Breast epithelium (tissue), 4 donors: Measurements from ENCODE around the gene PAOX. TPM values are rescaled to one million over a fixed set of nuclear protein-coding genes. Genes with fewer than 3 reads are reported as not detected.

Experiments
- DNase-seq, 2 donors: peaks; one replicate each; pipeline ENCODE4 v3.0.0-alpha.2; 2019; ENCODE audit warnings: low spot score in 2 of 2
- H3K27ac ChIP-seq, 2 donors: fragments of 200-600 bp; sonication (generic) in 1 of 2; one replicate each; pipeline ENCODE4 v1.5.1; 2016 to 2019; ENCODE audit warnings: mild to moderate bottlenecking in 1 of 2
- H3K27me3 ChIP-seq, 2 donors: fragments of 200-600 bp; sonication (generic) in 1 of 2; one replicate each; pipeline versions ENCODE4 v1.5.1 to v1.6.0; 2017 to 2019; ENCODE audit warnings: control low read depth in 1 of 2, mild to moderate bottlenecking in 1 of 2
- H3K36me3 ChIP-seq: fragments of 200-600 bp; one replicate; pipeline ENCODE4 v1.5.1; 2019
- H3K4me1 ChIP-seq, 2 donors: fragments of 200-600 bp; sonication (generic); one replicate each; pipeline ENCODE4 v1.5.1; 2016 to 2019; ENCODE audit warnings: control low read depth in 1 of 2
- H3K4me3 ChIP-seq, 3 donors: fragments of 200-600 bp; sonication (generic); 1 replicate in 2 of 3; 2 replicates in 1 of 3; pipeline ENCODE4 v1.5.1; 2016 to 2019; ENCODE audit warnings: mild to moderate bottlenecking in 3 of 3, moderate library complexity in 2 of 3
- H3K9me3 ChIP-seq, 2 donors: fragments of 200-600 bp; sonication (generic) in 1 of 2; one replicate each; pipeline ENCODE4 v1.5.1; 2016 to 2019; ENCODE audit warnings: control low read depth in 1 of 2
- CTCF ChIP-seq, 3 donors: fragments of 450-650 bp; IDR thresholded peaks; one replicate each; pipeline ENCODE4 v1.5.1; 2016 to 2017; ENCODE audit warnings: antibody characterized with exemption in 3 of 3, mild to moderate bottlenecking in 3 of 3, moderate library complexity in 3 of 3
- POLR2A ChIP-seq: fragments of 450-650 bp; IDR thresholded peaks from one replicate; pipeline ENCODE4 v1.6.1; 2016; ENCODE audit warnings: antibody characterized with exemption, mild to moderate bottlenecking, moderate library complexity
- POLR2AphosphoS5 ChIP-seq, 3 donors: sonication (generic); formaldehyde crosslinking; IDR thresholded peaks; one replicate each; pipeline ENCODE4 v1.6.1; 2017; ENCODE audit warnings: antibody characterized with exemption in 3 of 3
- intact Hi-C: fragments of 100-400 bp; cut with DNase I; formaldehyde crosslinking; loops from one replicate; pipeline ENCODE4 v1.15.1; 2023; ENCODE audit warnings: low total_unique reads
- total RNA-seq, 3 donors: library from RNA; depleted of rRNA; stranded (reverse); fragments of >200 nt; gene quantifications; one replicate each; pipeline ENCODE4 v1.1.0, GENCODE V29; 2016

The PAOX gene
- total RNA-seq, 3 donors from 2014 or later = 7.5 to 10.5 (median 8.6) TPM

GRCh38 chr10:133401981-133402725 is 23.1 kb downstream of the PAOX start:
- Histone ChIP-seq H3K4me3 (no peak overlapping the region), H3K27ac (no peak overlapping the region), H3K36me3 (no peaks in the 10 kb centered on the region), H3K4me1 (no peaks in the 10 kb centered on the region), H3K9me3 (no peaks in the 10 kb centered on the region), H3K27me3 (no peaks in the 10 kb centered on the region)
- DNase-seq = no peak
- TF ChIP-seq POLR2AphosphoS5 (IDR thresholded peaks at IDR 0.05) = no peak
- no peak for TF ChIP-seq CTCF (IDR thresholded peaks at IDR 0.05)
- TF ChIP-seq POLR2A = no peak
- intact Hi-C loops = no loop called here

GRCh38 chr10:133403359-133403758 is 24.3 kb downstream of the PAOX start:
- TF ChIP-seq CTCF (IDR thresholded peaks at IDR 0.05) (no peak), POLR2AphosphoS5 (IDR thresholded peaks at IDR 0.05) (no peak), POLR2A (no peak)
- Histone ChIP-seq H3K27me3 (no peaks in the 10 kb centered on the region), H3K4me3 (no peak overlapping the region), H3K9me3 (no peaks in the 10 kb centered on the region), H3K4me1 (no peaks in the 10 kb centered on the region), H3K27ac (no peak overlapping the region), H3K36me3 (no peaks in the 10 kb centered on the region)
- DNase-seq = no peak
- intact Hi-C loops = no loop called here

GRCh38 chr10:133403784-133404183 is 24.7 kb downstream of the PAOX start:
- TF ChIP-seq POLR2A (no peak), CTCF (IDR thresholded peaks at IDR 0.05) (no peak), POLR2AphosphoS5 (IDR thresholded peaks at IDR 0.05) (no peak)
- H3K4me3 ChIP-seq = no peak overlapping the region
- no peaks in the 10 kb centered on the region for H3K36me3 ChIP-seq
- no peak overlapping the region for H3K27ac ChIP-seq
- H3K27me3 ChIP-seq = no peaks in the 10 kb centered on the region
- no peak for DNase-seq
- intact Hi-C loops = no loop called here
- no peaks in the 10 kb centered on the region for H3K9me3 ChIP-seq
- H3K4me1 ChIP-seq = no peaks in the 10 kb centered on the region

- intact Hi-C loops = no loop called here
- no peak for DNase-seq
- H3K36me3 ChIP-seq = no peaks in the 10 kb centered on the region
- H3K4me3 ChIP-seq = no peak overlapping the region
- TF ChIP-seq POLR2AphosphoS5 (IDR thresholded peaks at IDR 0.05) (no peak), CTCF (IDR thresholded peaks at IDR 0.05) (no peak), POLR2A (no peak)
- H3K27ac ChIP-seq = no peak overlapping the region
- no peaks in the 10 kb centered on the region for H3K27me3 ChIP-seq
- H3K9me3 ChIP-seq = no peaks in the 10 kb centered on the region
- H3K4me1 ChIP-seq = no peaks in the 10 kb centered on the region
Observed at GRCh38 chr10:133405272-133405671, 26.2 kb downstream of the PAOX start.

GRCh38 chr10:133405844-133406527 is 26.9 kb downstream of the PAOX start:
- no peak overlapping the region for H3K27ac ChIP-seq
- peaks cover 0 to 2% of the 10 kb centered on the region in 2 donors for H3K9me3 ChIP-seq
- H3K36me3 ChIP-seq = no peaks in the 10 kb centered on the region
- H3K4me1 ChIP-seq = no peaks in the 10 kb centered on the region
- TF ChIP-seq POLR2AphosphoS5 (IDR thresholded peaks at IDR 0.05) (no peak), CTCF (IDR thresholded peaks at IDR 0.05) (no peak), POLR2A (no peak)
- no peak overlapping the region for H3K4me3 ChIP-seq
- no peaks in the 10 kb centered on the region for H3K27me3 ChIP-seq
- no peak for DNase-seq
- intact Hi-C loops = no loop called here
